SJCRH30 (cell line): ENCODE results near the gene TASOR2. TPM values are rescaled to one million over a fixed set of nuclear protein-coding genes. Genes with fewer than 3 reads are reported as not detected.

ENCODE experiments used
- DNase-seq, 2 experiments: peaks; one replicate each; pipeline ENCODE4 v3.0.0-alpha.2; 2015 to 2020
- H3K27ac ChIP-seq: fragments of 250-450 bp; sonication (Bioruptor Pico); 2 replicates; pipeline ENCODE4 v1.5.1; 2020; ENCODE audit warnings: mild to moderate bottlenecking, moderate library complexity
- H3K27me3 ChIP-seq: fragments of 250-450 bp; sonication (Bioruptor Pico); 2 replicates; pipeline ENCODE4 v1.5.1; 2020; ENCODE audit warnings: mild to moderate bottlenecking, moderate library complexity
- H3K36me3 ChIP-seq: fragments of 250-450 bp; sonication (Bioruptor Pico); 2 replicates; pipeline ENCODE4 v1.5.1; 2020; ENCODE audit warnings: mild to moderate bottlenecking, moderate library complexity
- H3K4me1 ChIP-seq: fragments of 250-450 bp; sonication (Bioruptor Pico); 2 replicates; pipeline ENCODE4 v1.5.1; 2020; ENCODE audit warnings: mild to moderate bottlenecking, moderate library complexity
- H3K4me3 ChIP-seq: fragments of 250-450 bp; sonication (Bioruptor Pico); 2 replicates; pipeline ENCODE4 v1.5.1; 2020; ENCODE audit warnings: mild to moderate bottlenecking, moderate library complexity
- H3K9me3 ChIP-seq: fragments of 250-450 bp; sonication (Bioruptor Pico); replicated peaks from 2 replicates; pipeline ENCODE4 v1.5.1; 2020; ENCODE audit warnings: mild to moderate bottlenecking, moderate library complexity
- total RNA-seq: library from RNA; depleted of rRNA; stranded (reverse); fragments of >200 nt; shearing (Covaris generic); gene quantifications from 2 replicates; pipeline ENCODE4 v1.2.3, GENCODE V29; 2014

The TASOR2 gene
- total RNA-seq, 1 experiment from 2014 or later = 73.8 TPM

DNA sequence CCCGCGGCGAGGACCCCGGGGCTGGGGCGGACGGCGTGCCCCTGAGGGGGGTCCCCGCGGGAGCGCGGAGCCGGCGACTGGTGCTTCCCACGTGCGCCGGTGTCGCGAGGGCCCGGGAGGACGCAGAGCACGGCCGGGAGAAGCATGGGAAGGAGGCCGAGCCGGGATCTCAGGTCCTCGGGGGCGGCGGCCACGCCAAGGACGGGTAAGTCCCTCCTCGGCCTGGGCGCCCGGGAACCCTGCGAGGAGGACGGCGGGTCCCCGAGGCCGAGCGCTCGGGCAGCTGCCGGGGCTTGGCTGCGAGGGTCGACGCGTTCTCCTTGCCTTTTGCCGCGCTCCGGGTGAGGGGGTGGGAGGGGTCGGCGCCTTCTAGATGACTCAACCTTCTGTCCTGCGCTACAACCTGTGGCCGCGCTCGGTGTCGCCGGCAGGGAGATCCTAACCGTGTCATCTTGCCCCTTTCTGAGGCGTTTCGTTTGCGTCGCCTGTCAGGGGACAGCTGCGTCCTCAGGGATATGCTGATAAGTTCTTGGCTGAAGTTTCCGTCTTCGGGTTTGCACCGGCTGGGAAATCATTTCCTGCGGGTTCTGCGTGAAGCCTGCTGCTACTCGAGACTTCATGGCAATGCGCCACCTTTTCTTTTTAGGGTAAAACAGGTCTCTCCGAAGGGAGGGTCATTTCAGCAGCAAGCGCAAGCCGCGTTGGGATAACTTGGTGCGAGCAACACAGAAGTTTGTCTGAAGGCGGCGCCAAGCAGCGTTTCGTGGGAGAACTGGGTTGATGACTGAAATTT lies 529 bp downstream of the TASOR2 start:
- DNase-seq = peak; percentile 52 to 69
- no peaks in the 10 kb centered on the region for H3K27me3 ChIP-seq
- H3K4me3 ChIP-seq = peak overlapping the region; percentile 96
- no peaks in the 10 kb centered on the region for H3K9me3 ChIP-seq
- H3K4me1 ChIP-seq = 0 out of 2 replicates have a peak, but pooled peaks cover 2% of the 10 kb centered on the region
- H3K27ac ChIP-seq = peak overlapping the region; percentile 75
- no peaks in the 10 kb centered on the region for H3K36me3 ChIP-seq

DNA sequence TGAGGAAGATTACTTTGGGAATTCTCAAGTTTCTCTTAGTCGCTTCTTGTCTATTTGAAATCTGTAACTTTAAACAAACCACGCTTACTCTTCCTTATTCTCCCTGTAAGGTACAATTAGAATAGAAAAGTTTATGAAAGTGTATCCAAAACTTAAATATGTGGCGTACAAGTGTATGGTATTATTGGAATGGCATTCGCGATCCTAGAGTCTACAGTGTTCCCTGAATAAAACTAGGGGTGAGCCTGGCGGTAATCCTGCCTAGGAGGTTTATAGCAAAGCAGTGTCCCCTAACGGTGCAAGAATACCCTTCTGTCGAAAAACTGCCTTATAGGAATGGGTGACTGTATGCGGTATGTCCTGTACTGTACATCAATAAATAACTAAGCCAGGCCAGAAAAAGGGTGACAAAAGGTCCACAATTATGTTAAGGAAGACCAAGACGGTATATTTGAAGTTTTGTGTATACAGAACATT lies 1.2 kb downstream of the TASOR2 start:
- H3K36me3 ChIP-seq = no peaks in the 10 kb centered on the region
- no peaks in the 10 kb centered on the region for H3K9me3 ChIP-seq
- H3K27ac ChIP-seq = no peak overlapping the region; the same call in 1 of the 2 replicates
- H3K4me1 ChIP-seq = 0 out of 2 replicates have a peak, but pooled peaks cover 2% of the 10 kb centered on the region
- peak overlapping the region; percentile 96 for H3K4me3 ChIP-seq
- DNase-seq = peak; percentile 7 to 39
- no peaks in the 10 kb centered on the region for H3K27me3 ChIP-seq

DNA sequence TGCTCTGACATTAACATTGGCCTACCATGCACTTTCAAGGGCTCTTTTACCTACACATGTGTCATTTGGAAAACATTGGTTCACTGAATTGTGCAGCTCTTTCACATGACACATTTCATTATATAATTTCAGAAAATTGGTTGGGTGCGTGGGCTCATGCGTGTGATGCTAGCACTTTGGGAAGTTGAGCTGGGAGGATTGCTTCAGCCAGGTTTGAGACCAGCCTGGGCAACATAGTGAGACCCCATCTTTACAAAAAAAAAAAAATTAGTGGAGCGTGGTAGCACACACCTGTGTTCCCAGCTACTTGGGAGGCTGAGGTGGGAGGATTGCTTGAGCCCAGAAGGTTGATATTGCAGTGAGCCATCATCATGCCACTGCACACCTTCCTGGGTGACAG lies 3.9 kb downstream of the TASOR2 start:
- no peaks in the 10 kb centered on the region for H3K36me3 ChIP-seq
- 0 out of 2 replicates have a peak, but pooled peaks cover 2% of the 10 kb centered on the region for H3K4me1 ChIP-seq
- no peaks in the 10 kb centered on the region for H3K9me3 ChIP-seq
- DNase-seq = no peak
- H3K27ac ChIP-seq = no peak overlapping the region
- no peaks in the 10 kb centered on the region for H3K27me3 ChIP-seq
- no peak overlapping the region for H3K4me3 ChIP-seq

DNA sequence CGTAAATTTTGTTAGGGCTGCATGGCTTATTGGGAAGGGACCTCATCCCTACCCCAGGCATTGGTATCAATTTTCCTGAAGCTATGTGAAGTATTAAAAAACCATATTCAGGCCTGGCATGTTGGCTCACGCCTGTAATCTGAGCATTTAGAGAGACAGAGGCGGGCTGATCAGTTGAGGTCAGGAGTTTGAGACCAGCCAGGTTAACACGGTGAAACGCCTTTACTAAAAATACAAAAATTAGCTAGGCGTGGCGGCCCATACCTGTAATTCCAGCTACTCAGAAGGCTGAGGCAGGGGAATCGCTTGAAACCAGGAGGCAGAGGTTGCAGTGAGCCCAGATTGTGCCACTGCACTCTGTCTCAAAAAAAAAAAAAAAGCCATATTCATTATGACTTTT lies 7.1 kb downstream of the TASOR2 start:
- Histone ChIP-seq H3K27me3 (no peaks in the 10 kb centered on the region), H3K4me3 (no peak overlapping the region), H3K27ac (no peak overlapping the region), H3K4me1 (no peaks in the 10 kb centered on the region), H3K36me3 (no peaks in the 10 kb centered on the region), H3K9me3 (no peaks in the 10 kb centered on the region)
- no peak for DNase-seq

DNA sequence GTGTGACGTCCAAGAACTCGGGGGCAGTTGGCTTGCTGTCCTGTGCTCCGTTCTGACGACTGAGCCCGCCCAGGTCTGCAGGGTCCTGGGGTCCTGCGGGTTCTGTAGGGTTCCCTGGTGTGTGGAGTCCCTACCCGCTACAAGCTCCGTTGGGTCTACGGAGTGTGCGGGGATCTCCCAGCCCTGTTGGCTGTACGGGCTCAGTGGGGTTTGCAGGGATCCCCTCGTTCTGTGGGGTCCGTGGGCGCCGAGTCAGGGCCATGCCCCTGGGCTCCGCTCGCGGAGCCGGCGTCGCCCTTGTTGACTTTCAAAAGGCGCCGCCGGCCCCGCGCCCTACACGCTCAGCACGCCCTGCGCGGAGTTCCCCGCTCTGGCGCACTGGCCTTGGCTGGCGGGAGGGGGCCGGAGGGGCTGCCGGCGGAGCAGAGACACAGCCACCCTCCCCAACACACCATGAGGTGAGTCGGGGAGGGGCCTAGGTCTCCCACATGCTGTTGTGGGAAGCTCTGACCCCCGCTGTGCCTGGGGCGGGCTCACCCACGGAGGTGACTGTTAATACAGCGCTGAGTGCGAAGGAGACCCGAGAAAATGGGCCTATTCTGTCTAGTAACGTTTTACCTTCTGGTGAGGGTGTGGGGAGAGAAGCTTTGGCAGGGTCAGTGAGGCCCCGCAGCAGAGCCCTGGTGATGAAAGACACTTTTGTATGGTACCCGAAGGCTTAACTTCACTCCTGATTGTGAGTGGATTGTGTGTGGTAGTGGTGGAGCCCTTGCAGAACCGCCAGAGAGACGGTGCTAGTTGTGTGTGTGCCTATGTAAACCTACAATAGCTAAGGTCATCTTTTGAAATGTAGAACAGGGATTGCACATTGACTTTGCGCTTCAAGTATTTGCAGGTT lies 8.1 kb downstream of the TASOR2 start:
- no peak for DNase-seq
- no peaks in the 10 kb centered on the region for H3K36me3 ChIP-seq
- no peaks in the 10 kb centered on the region for H3K9me3 ChIP-seq
- no peaks in the 10 kb centered on the region for H3K4me1 ChIP-seq
- no peak overlapping the region for H3K4me3 ChIP-seq
- H3K27me3 ChIP-seq = no peaks in the 10 kb centered on the region
- H3K27ac ChIP-seq = no peak overlapping the region

DNA sequence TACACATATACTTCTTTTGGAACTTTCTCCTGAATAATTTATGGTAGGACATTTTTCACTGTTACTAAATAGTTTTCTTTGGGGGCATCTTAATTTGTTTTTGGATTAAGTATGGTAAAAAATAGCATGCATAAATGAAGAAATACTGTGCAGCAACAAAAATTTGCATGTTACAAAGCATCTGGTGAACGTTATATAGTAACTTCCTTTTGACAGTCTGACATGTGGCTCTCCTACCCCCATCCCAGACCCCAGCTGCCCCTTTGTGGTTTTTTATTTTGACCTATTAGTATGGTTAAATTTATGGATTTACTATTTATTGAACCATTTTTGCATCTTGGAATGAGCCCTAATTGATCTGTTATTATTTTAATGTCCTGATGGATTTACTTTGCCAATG lies 9.9 kb downstream of the TASOR2 start:
- H3K4me3 ChIP-seq = no peak overlapping the region
- no peak for DNase-seq
- no peak overlapping the region for H3K27ac ChIP-seq
- H3K27me3 ChIP-seq = no peaks in the 10 kb centered on the region
- H3K36me3 ChIP-seq = no peaks in the 10 kb centered on the region
- H3K9me3 ChIP-seq = no peaks in the 10 kb centered on the region
- no peaks in the 10 kb centered on the region for H3K4me1 ChIP-seq

DNA sequence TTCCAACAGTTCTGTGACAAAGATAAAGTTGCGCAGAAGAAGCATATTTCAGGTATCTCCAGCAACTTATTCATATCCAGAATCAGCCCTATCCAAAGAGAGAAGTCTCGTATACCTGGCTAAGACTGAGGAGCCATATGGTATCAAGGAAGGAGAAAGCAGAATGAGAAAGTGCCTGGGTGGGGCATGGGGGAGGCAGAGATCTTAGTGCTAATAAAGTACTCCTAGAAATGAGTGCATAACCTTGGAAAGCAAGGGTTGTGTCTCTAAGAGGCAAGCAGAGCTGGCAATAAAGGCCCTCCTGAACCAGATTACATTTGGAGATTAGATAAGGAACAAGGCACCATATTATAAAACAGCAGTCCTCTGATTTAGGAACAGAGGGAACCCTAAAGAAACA lies 12.7 kb downstream of the TASOR2 start:
- Histone ChIP-seq H3K27me3 (no peaks in the 10 kb centered on the region), H3K27ac (no peak overlapping the region), H3K36me3 (no peaks in the 10 kb centered on the region), H3K4me3 (no peak overlapping the region), H3K4me1 (no peaks in the 10 kb centered on the region), H3K9me3 (no peaks in the 10 kb centered on the region)
- no peak for DNase-seq

DNA sequence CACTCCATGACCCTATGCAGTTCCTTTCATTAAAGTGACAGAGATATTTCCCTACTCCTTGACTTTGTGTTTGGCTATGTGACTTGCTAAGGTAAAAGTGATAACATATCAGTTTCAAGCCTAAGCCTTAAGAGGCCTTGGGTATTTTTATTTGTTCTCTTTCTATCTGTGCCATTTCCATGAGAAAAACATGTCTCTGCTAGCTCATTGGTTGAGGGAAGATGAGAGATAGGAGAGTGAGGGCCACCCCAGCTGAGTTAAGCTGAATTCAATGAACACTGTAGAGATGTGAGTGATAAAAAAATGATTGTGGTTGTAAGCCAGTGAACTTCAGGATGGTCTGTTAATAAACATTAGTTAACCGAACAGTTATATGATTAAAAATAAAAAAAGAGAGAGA lies 13.4 kb downstream of the TASOR2 start:
- Histone ChIP-seq H3K36me3 (no peaks in the 10 kb centered on the region), H3K27me3 (no peaks in the 10 kb centered on the region), H3K4me3 (no peak overlapping the region), H3K4me1 (no peaks in the 10 kb centered on the region), H3K27ac (no peak overlapping the region), H3K9me3 (no peaks in the 10 kb centered on the region)
- no peak for DNase-seq

DNA sequence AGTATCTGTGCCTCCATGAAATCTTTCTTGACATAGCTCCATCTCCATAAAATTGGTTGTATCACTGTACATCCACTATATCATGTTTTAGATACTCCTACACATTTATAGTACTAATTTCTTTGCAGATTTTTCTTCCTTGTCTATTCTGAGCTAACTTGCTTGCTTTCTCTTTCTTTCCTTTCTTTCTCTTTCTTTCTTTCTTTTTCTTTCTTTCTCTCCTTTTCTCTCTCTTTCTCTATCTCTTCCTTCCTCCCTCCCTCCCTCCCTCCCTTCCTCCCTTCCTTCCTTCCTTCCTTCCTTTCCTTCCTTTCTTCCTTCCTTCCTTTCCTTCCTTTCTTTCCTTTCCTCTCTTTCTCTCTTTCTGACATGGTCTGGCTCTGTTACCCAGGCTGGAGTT lies 23.7 kb downstream of the TASOR2 start:
- Histone ChIP-seq H3K36me3 (no peaks in the 10 kb centered on the region), H3K4me3 (no peak overlapping the region), H3K9me3 (no peaks in the 10 kb centered on the region), H3K27ac (no peak overlapping the region), H3K4me1 (no peaks in the 10 kb centered on the region), H3K27me3 (no peaks in the 10 kb centered on the region)
- no peak for DNase-seq

DNA sequence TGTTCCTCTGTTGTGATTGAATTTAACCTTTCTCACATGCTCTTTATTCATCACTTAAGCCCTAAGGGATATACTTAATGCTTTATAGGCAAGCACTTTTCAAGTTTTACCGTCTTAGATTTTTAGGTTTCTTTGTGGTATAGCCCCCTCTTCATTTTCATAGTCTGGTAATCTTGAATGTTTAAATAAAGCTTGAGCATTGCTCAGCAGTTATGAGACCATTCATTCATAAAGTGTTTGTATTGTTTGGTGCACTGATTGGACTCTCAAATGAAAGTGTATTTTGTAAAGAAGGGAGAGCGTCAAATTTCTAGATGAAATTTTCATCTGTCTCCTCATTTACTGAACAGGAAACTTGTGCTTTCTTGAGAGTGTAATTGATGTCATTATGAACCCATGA lies 25.2 kb downstream of the TASOR2 start:
- H3K27ac ChIP-seq = no peak overlapping the region
- no peak for DNase-seq
- H3K9me3 ChIP-seq = no peaks in the 10 kb centered on the region
- no peak overlapping the region for H3K4me3 ChIP-seq
- no peaks in the 10 kb centered on the region for H3K4me1 ChIP-seq
- no peaks in the 10 kb centered on the region for H3K27me3 ChIP-seq
- no peaks in the 10 kb centered on the region; the same call in 1 of the 2 replicates for H3K36me3 ChIP-seq

DNA sequence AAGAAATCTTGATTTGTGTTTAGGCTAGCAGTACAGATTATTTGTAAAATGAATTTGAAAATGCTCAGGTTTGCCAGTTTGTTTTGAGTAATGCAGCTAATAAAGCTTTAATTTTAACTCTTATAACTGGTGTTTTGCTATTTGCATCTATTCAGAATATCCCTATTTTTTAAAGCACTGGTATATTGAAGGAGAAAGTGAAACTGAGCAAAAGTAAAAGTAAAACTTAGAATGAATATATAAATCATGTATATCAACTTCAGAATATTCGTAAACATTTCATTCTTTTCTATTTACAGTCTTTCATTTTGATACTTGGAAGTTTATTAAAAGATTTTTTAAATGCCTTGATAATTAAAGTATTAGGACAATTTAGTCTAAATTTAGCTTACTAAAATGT lies 26.2 kb downstream of the TASOR2 start:
- DNase-seq = no peak
- Histone ChIP-seq H3K4me3 (no peak overlapping the region), H3K9me3 (no peaks in the 10 kb centered on the region), H3K4me1 (no peaks in the 10 kb centered on the region), H3K27me3 (no peaks in the 10 kb centered on the region), H3K27ac (no peak overlapping the region), H3K36me3 (no peaks in the 10 kb centered on the region; the same call in 1 of the 2 replicates)

DNA sequence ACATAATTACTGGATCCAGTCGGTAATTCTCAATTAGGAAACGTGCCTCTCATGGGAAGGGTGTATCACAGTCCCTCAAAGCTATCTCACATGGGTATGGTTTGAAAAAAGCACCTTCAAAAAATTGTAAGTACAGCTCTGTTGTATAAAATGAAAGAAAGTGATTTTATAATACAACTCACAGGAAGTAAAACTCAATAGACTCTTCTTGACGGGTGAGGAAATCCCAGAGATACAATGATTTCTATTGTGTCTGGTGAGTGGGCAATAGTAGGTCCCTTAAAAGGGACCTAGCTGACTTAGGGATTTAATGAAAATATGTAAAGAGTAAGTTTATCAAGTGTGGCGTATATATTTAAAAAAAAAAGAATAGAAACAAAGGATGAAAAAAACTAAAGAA lies 27.0 kb downstream of the TASOR2 start:
- no peak for DNase-seq
- H3K9me3 ChIP-seq = no peaks in the 10 kb centered on the region
- no peaks in the 10 kb centered on the region; the same call in 1 of the 2 replicates for H3K36me3 ChIP-seq
- H3K27me3 ChIP-seq = no peaks in the 10 kb centered on the region
- no peaks in the 10 kb centered on the region for H3K4me1 ChIP-seq
- no peak overlapping the region for H3K27ac ChIP-seq
- H3K4me3 ChIP-seq = no peak overlapping the region

DNA sequence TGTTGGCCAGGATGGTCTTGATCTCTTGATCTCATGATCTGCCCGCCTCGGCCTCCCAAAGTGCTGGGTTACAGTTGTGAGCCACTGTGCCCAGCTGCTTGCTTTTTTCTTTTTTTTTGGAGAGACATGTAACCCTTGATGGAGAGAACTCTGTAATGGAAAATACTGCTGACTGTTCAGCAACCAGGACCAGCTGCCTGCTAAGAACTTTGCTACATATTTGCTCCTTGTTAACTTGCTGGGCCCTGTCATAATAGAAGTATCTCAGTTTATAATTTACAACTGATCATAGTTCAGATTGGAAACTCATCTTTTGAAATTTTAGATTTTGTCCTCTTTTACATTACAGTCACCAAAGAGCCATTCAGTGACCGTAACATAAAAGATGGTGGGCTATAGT lies 34.9 kb downstream of the TASOR2 start:
- no peaks in the 10 kb centered on the region for H3K4me1 ChIP-seq
- H3K9me3 ChIP-seq = no peaks in the 10 kb centered on the region
- H3K27me3 ChIP-seq = no peaks in the 10 kb centered on the region
- H3K27ac ChIP-seq = no peak overlapping the region
- no peak overlapping the region for H3K4me3 ChIP-seq
- DNase-seq = no peak
- peaks cover 13% of the 10 kb centered on the region for H3K36me3 ChIP-seq

DNA sequence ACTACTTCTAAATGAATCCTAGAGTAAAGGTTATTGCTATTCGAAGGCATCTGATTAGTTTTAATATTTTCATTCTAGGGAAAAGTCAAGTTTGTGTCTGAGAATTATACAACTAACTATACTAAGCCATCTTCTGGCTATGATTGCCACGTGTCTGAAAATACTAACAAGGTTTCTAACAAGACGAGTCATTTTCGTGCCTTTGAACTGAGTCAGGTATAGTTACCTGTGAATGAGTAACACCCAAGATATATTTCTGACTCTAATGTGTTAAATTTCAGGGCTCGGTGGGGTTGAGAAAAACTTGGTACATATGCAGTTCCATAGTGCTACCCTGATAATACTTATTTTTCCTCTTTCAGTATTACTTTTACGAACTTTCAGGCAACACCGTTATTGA lies 35.5 kb downstream of the TASOR2 start:
- H3K27ac ChIP-seq = no peak overlapping the region
- no peaks in the 10 kb centered on the region for H3K9me3 ChIP-seq
- DNase-seq = no peak
- H3K36me3 ChIP-seq = peaks cover 13% of the 10 kb centered on the region
- no peaks in the 10 kb centered on the region for H3K27me3 ChIP-seq
- no peaks in the 10 kb centered on the region for H3K4me1 ChIP-seq
- H3K4me3 ChIP-seq = no peak overlapping the region

DNA sequence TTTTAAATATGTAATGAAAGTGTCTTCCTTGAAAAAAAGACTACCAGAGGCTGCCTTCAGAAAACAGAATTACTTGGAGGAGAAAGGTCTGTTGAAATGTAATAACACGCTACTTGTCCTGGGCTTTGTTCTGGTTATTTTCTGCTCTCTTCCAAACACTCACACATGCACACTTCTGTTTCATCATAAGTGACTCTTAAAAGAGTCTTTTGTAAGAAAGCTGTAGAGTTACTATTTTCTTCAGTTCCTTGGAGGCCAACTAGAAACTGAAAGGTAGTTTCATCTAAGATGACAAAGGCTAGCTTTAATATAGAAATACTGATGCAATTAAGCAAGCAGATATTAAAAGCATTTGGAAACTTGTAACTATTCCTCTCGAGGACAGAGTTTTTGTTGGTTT lies 39.1 kb downstream of the TASOR2 start:
- DNase-seq = no peak
- Histone ChIP-seq H3K4me1 (no peaks in the 10 kb centered on the region), H3K36me3 (peaks cover 13% of the 10 kb centered on the region), H3K27ac (no peak overlapping the region), H3K4me3 (no peak overlapping the region), H3K27me3 (no peaks in the 10 kb centered on the region), H3K9me3 (no peaks in the 10 kb centered on the region)
